Islet precursor cell (in vitro differentiated cells): ENCODE results near the gene PPARD.
A peak's percentile ranks its signal among the peaks of the same experiment; 100 is the strongest.

ENCODE experiments used
- DNase-seq: peaks from one replicate; pipeline ENCODE4 v3.0.0-alpha.2; 2018

Gene PPARD

GRCh38 chr6:35448191-35448590 lies 105.8 kb downstream of the PPARD start:
- no peak for DNase-seq

GRCh38 chr6:35449287-35449881 lies 107.0 kb downstream of the PPARD start:
- peak; percentile 50 for DNase-seq

GRCh38 chr6:35451354-35452182 lies 109.2 kb downstream of the PPARD start:
- no peak for DNase-seq

- peak; percentile 99 for DNase-seq
Observed at GRCh38 chr6:35452183-35453090, 110.1 kb downstream of the PPARD start, which contains the start of gene FANCE. TSS of gene FANCE (plus strand) at chr6:35452338. CDS start at chr6:35452546, 208 bp downstream.

- no peak for DNase-seq
Observed at GRCh38 chr6:35453236-35453635, 110.9 kb downstream of the PPARD start.

- DNase-seq = no peak
Observed at GRCh38 chr6:35454391-35455110, 112.2 kb downstream of the PPARD start.

GRCh38 chr6:35457907-35458306 lies 115.5 kb downstream of the PPARD start:
- DNase-seq = no peak

- DNase-seq = no peak
Observed at GRCh38 chr6:35461270-35461669, 118.9 kb downstream of the PPARD start.

GRCh38 chr6:35463292-35463691 lies 120.9 kb downstream of the PPARD start:
- DNase-seq = no peak

- DNase-seq = no peak
Observed at GRCh38 chr6:35465646-35466045, 123.3 kb downstream of the PPARD start.

GRCh38 chr6:35468181-35468979 lies 126.0 kb downstream of the PPARD start, which contains the start of gene RPL10A:
TSS of gene RPL10A (plus strand) at chr6:35468401. CDS start at chr6:35468435, 34 bp downstream.
- DNase-seq = peak; percentile 97

- DNase-seq = no peak
Observed at GRCh38 chr6:35468980-35469750, 126.8 kb downstream of the PPARD start.

GRCh38 chr6:35469751-35470662 lies 127.6 kb downstream of the PPARD start:
- DNase-seq = peak; percentile 52

GRCh38 chr6:35470663-35471120 lies 128.3 kb downstream of the PPARD start:
- DNase-seq = no peak

- DNase-seq = peak; percentile 51
Observed at GRCh38 chr6:35471836-35472345, 129.5 kb downstream of the PPARD start.

GRCh38 chr6:35473075-35473849 lies 130.9 kb downstream of the PPARD start:
- no peak for DNase-seq

- peak; percentile 52 for DNase-seq
Observed at GRCh38 chr6:35473850-35474130, 131.4 kb downstream of the PPARD start.

GRCh38 chr6:35474131-35474941 lies 132.0 kb downstream of the PPARD start:
- DNase-seq = no peak
